ENCODE data around the gene CCP110.

Gene CCP110

GRCh38 chr16:19548144-19548543 is 24.4 kb downstream of the CCP110 start:
- no peak for DNase-seq (ENCODE audit: low read depth in 2 of 2)

- DNase-seq (ENCODE audit: low read depth in 2 of 2), result no peak
Observed at GRCh38 chr16:19549673-19550072, 25.9 kb downstream of the CCP110 start.

- peak; percentile 92 to 93 for DNase-seq (ENCODE audit: low read depth in 2 of 2)
Observed at GRCh38 chr16:19555186-19555937, 31.6 kb downstream of the CCP110 start, which contains the start of gene VPS35L. Gene VPS35L (plus strand): TSS chr16:19555703. CDS start chr16:19555730, 27 bp downstream.

GRCh38 chr16:19555938-19556771 is 32.4 kb downstream of the CCP110 start:
- no peak for DNase-seq (ENCODE audit: low read depth in 2 of 2)

- DNase-seq (ENCODE audit: low read depth in 2 of 2), result no peak
Observed at GRCh38 chr16:19559242-19559910, 35.6 kb downstream of the CCP110 start.

- no peak for DNase-seq (ENCODE audit: low read depth in 2 of 2)
Observed at GRCh38 chr16:19560078-19560477, 36.3 kb downstream of the CCP110 start.

- DNase-seq (ENCODE audit: low read depth in 2 of 2), result no peak
Observed at GRCh38 chr16:19563377-19563776, 39.6 kb downstream of the CCP110 start.

- DNase-seq (ENCODE audit: low read depth in 2 of 2), result no peak
Observed at GRCh38 chr16:19566362-19566761, 42.6 kb downstream of the CCP110 start.

GRCh38 chr16:19567560-19567959 is 43.8 kb downstream of the CCP110 start:
- DNase-seq (ENCODE audit: low read depth in 2 of 2), result no peak

- no peak for DNase-seq (ENCODE audit: low read depth in 2 of 2)
Observed at GRCh38 chr16:19573997-19574396, 50.3 kb downstream of the CCP110 start.

- DNase-seq (ENCODE audit: low read depth in 2 of 2), result no peak
Observed at GRCh38 chr16:19574615-19575014, 50.9 kb downstream of the CCP110 start.

- no peak for DNase-seq (ENCODE audit: low read depth in 2 of 2)
Observed at GRCh38 chr16:19578378-19578971, 54.7 kb downstream of the CCP110 start.

- no peak for DNase-seq (ENCODE audit: low read depth in 2 of 2)
Observed at GRCh38 chr16:19582050-19582831, 58.5 kb downstream of the CCP110 start.

- no peak for DNase-seq (ENCODE audit: low read depth in 2 of 2)
Observed at GRCh38 chr16:19583665-19584300, 60.0 kb downstream of the CCP110 start.

GRCh38 chr16:19588661-19589060 is 64.9 kb downstream of the CCP110 start:
- DNase-seq (ENCODE audit: low read depth in 2 of 2), result no peak

- DNase-seq (ENCODE audit: low read depth in 2 of 2), result no peak
Observed at GRCh38 chr16:19589106-19589505, 65.4 kb downstream of the CCP110 start.

- DNase-seq (ENCODE audit: low read depth in 2 of 2), result no peak
Observed at GRCh38 chr16:19589771-19590302, 66.1 kb downstream of the CCP110 start.

GRCh38 chr16:19595043-19595767 is 71.5 kb downstream of the CCP110 start:
- DNase-seq (ENCODE audit: low read depth in 2 of 2), result no peak

- no peak for DNase-seq (ENCODE audit: low read depth in 2 of 2)
Observed at GRCh38 chr16:19598805-19599510, 75.2 kb downstream of the CCP110 start.

Data from stimulated activated CD8-positive, alpha-beta memory T cell treated with anti-CD3 and anti-CD28 coated beads, Interleukin-2, amount 100 ng/mL, for 1 hour (primary cell).